OCI-LY7 (cell line): ENCODE data around the gene RIC3.

Source experiments
- CTCF ChIP-seq: fragments of 200-600 bp; sonication (generic); conservative IDR thresholded peaks from 2 replicates; pipeline ENCODE4 v1.5.1; 2014; ENCODE audit warnings: mild to moderate bottlenecking, antibody characterized with exemption, low read length, moderate library complexity, mixed read lengths
- EZH2phosphoT487 ChIP-seq: fragments of 200-600 bp; sonication (generic); IDR thresholded peaks from 2 replicates; pipeline ENCODE4 v1.6.1; 2018; ENCODE audit warnings: low read depth, borderline replicate concordance, mild to moderate bottlenecking, mixed run types, antibody characterized with exemption, low read length, moderate library complexity, mixed read lengths

DNA sequence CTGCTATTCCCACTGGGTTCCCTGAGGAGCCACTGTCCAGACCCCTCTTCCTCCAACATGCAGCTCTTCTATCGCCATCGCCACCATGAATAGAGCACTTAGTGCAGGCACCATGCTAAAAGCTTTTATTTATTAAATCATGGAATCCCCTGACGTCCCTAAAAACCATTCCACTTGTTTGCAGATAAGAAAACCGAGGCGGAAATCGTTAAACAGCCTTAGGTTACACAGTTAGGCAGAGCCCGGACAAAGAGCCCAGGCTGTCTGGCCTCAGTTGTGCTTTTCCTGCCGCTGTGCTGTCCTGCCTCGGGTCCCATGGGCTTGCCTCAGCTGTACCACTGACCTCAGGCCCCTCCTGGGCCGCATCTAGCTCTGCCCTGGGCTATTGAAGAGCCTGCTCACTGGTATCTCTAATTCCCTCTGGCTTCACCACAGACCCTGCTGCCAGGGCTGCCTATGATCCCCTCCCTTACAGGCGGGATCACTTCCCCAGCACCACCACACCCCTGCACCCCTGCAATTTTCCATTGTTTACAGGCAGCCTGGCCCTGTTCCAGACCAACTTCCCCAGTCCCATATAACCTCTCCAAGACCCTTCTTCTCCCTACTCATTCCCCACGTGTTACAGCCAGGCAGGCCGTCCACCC lies 100.8 kb downstream of the RIC3 start:
- TF ChIP-seq CTCF (no peak), EZH2phosphoT487 (no peak)
